Adrenal gland (tissue), 5 donors: ENCODE data around the gene DCN.

Experiments
- CTCF ChIP-seq, 6 experiments: fragments of 450-650 bp in 4 of 6; fragments of 200-600 bp in 2 of 6; sonication (generic) in 1 of 6; IDR thresholded peaks; 1 replicate in 5 of 6; 2 replicates in 1 of 6; pipeline versions ENCODE4 v1.5.1 to v1.8.0; 2016 to 2021; ENCODE audit warnings: antibody characterized with exemption in 6 of 6, mild to moderate bottlenecking in 2 of 6, moderate library complexity in 1 of 6
- POLR2A ChIP-seq, 2 donors: fragments of 450-650 bp; IDR thresholded peaks; one replicate each; pipeline ENCODE4 v1.6.1; 2017; ENCODE audit warnings: antibody characterized with exemption in 2 of 2, mild to moderate bottlenecking in 2 of 2, moderate library complexity in 1 of 2
- donor health status: DM: no; HTN: no; CAD: no.

DNA sequence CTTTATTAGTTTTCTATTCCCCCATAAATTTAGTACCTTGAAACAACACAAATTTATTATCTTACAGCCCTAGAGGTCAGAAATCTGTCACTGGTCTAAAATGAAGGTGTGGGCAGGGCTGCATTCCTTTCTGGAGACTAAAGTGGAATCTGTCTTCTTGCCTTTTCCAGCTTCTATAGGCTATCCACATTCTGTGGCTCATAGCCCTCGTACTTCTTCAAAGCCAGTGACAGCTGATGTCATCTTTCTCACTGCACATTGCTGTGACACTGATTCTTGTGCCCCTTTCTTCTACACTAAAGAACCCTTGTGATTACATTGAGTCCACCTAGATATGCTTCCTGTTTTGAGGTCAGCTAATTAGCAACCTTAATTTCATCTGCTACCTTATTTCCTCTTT, 23.2 kb upstream of the DCN start:
- TF ChIP-seq POLR2A (IDR thresholded peaks at IDR 0.05), result no peak
- TF ChIP-seq CTCF (IDR thresholded peaks at IDR 0.05), result no peak
